HG03520 (cell line): ENCODE measurements around the gene GAS6.

Experiments
- ATAC-seq: cut with Tn5 transposase; IDR thresholded peaks from one replicate; pipeline ENCODE4 v1.9.1; 2021; ENCODE audit warnings: mild to moderate bottlenecking, moderate library complexity; ENCODE audit not compliant: unreplicated experiment

Gene GAS6

DNA sequence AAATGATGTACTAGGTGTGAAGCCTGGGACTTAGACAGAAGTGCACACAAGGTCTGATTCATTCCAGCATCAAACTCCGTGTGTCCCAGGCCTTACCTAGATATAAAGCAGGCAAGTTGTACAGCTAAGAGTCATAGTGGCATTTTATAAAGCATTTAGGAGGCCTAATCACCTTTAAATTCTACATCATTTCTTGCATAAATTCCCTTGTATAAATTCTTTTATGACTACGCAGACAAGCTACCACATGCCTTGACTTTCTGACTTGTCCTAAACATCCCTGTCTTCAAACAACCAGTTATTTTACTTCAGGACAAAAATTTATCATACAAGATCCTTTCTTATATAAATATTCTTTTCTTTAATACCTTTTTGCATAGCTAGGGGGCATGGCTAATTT lies 82.3 kb downstream of the GAS6 start:
- no peak for ATAC-seq

DNA sequence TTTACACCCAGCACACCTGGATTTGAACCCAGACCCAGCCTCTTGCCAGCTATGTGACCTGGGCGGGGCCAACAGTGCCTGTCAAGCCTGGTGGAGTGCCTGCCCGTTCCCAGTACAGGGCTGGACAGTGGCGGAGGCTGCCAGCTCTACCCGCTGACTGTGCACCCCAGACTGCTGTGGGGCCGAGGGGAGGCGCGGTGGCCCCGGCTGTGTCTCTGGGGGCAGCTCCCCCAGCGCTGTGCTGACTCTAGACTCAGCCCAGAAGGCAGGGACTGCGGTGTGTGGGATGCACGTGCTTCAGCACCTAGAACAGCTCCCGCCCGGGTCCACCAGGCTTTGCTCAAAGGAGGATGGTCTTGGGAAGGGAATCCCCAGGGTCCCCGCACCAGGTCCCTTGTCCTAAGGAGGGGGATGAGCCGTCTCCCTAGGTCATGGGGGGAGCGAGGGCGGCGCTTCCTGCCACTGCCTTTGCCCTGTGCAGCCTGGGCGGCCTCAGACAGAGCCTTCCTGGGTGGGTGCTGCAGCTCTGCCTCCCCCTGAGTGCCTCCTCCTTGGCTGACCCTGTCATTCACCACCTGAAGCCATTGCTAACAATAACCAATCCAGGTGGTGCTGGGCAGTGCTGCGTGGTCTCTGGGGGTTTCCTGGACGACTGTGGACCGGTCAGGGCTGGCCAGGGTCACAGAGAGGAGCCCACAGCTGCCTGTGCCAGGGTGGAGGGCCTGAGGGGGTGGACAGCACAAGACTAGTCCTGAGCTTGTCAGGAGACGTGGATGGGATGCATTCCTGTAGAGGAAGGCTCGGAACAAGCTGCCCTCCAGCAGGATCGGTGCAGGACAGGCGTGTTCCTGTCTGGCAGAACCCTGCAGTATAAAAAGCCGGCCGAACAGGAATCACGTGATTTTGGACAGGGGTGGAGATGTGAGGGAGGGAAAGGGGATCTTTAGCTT lies 86.3 kb downstream of the GAS6 start:
- ATAC-seq, result no peak

DNA sequence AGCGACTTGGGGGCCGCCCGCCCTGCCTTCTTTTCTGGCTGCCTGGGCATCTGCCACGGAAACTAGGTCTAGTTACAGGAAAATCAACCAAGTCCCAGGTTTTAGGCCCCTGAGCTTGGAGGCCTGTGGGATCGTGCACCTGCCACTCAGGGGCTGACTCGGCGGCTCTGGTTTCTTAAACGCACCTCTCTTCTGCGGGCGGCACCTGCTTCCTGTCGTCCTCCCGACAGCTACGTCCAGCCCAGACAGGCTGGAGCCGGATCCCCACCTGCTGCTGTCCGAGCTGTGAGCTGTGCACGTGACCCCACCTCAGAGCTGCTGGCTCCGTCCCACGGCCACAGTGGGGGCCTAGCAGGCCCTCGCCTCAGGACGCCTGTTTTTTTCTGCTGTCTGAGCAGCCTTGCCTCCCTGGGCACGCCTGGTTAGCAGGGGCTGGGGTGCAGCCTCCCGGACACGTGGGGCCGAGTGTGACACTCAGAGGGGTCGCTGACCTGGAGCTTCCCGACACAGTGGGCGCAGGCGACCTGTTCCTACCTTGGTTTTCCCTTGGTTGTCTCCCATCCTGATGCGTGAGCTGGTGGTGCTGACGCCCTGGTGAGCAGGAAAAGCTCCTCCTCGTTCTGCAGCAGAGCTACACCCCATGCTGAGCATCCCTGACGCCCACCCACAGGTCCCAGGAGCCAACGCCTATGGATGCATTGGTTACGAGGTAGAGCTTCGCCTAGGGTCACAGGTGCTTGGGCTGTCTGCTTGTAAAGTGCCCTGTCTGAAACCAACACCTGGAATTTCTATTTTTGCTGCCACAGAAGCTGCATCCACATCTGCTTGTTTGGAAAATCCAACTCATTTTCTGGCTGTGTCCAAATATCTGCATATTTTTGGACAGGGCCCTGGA lies 87.4 kb downstream of the GAS6 start:
- ATAC-seq, result no peak

DNA sequence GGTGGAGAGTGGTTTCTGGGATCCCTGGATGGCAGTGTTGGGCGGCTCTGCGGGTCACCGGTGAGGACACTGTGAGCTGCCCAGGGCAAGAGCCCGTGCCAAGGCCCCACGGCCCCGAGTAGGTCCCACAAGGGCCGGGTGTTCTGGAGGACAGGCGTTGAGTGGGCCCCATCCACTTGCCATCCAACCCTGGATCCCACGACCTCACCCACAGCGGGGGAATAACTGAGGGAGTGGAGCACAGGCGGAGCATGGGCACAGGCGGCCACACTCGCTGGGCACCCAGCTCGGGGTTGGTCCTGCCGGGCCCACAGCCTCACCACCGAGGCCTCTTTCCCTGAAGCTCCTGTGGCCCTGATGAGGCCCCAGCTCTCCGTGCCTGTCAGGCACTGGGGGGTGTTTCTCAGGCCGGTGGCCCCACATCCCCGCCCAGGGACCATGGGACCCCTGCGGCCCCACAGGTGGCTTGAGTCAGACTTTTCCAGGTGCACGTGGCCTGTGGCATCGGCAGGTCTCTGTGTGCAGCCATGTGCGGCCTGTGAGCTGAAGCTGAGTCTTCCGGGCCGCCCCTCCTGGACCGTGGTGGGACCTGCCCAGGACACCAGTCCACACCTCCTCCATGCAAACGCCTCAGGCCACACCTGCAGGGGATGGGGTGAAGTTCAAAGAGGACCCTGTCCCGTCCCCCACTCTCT lies 88.3 kb downstream of the GAS6 start:
- ATAC-seq, result no peak

DNA sequence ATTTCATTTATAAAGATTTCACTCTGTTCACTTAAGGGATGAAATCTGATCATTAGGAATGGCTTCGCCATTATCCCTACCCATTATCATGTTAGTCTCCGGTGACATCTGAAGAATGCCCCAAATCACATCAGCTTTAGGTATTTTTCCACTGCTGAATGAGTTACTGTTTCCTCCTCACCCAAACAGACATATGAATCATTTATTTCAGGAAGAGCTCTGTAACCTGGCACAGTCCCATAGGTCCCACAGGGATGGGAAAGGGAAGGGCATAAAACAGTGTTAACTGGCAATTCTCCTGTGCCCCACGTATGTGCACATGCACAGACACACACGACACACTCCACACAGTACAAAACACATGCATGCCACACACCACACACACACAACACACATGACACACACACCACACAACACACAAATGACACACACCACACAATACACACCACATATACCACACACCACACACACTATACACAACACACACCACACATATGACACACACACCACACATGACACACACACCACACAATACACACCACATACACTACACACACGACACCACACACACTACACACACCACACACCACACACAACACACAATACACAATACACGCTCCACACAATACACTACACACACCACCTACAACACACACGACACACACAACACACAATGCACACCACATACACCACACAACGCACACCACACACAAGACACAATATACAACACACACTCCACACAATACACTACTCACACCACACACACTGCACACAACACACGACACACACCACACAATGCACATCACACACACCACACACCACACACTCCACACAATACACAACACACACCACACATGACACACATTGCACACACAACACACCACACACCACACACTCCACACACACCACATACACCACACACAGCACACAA lies 89.4 kb downstream of the GAS6 start:
- no peak for ATAC-seq

DNA sequence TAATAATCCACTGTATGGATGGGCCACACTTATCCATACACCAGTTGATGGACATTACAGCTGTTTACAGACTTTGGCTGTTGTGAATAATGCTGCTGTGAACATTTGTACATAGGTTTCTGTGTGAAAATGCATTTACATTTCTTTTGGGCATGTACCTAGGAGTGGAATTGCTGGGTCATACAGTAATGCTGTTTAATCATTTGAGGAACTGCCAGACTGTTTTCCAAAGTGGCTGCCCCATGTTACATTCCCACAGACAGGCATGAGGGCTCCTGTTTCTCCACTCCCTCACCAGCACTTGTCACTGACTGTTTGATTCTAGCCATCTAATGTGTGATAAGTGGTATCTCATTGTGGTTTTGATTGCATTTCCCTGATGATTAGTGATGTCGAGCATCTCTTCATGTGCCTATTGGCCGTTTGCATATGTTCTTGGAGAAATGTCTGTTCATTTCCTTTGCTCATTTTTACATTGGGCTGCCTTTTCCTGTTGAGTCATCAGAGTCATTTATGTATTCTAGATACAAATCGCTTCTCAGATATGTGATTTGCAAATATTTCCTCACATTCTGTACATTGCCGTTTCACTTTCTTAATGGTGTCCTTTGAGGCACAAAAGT lies 92.1 kb downstream of the GAS6 start:
- ATAC-seq, result no peak

DNA sequence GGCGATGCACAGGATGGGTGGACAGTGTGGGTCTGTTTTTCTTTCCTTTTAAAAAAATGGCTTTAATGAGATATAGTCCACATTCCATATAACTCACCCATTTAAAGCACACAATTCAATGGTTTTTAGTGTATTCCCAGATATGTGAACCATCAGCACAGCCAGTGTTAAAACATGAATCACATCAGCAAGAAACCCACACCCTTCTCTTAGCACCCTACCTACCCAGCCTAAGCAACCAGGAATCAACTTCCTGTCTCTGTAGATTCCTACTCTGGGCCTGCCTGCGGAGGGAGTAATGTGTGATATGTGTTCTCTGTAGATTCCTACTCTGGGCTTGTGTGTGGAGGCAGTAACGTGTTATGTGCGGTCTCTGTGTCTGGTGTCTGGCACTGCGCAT lies 92.9 kb downstream of the GAS6 start:
- ATAC-seq, result no peak
